HG02973 (cell line): ENCODE data around the gene ATP6V1G3.
"Not testable (repeated sequence)": the region's sequence is repeated elsewhere in the genome, so short reads cannot be mapped to it uniquely, and the experiment has no call there.

ENCODE experiments used
- ATAC-seq: cut with Tn5 transposase; IDR thresholded peaks from one replicate; pipeline ENCODE4 v1.9.1; 2021; ENCODE audit warnings: moderate library complexity; ENCODE audit not compliant: unreplicated experiment

ATP6V1G3 gene

GRCh38 chr1:198543670-198544260, 3.3 kb upstream of the ATP6V1G3 start:
- ATAC-seq, result peak; percentile 90

GRCh38 chr1:198542632-198543031, 2.2 kb upstream of the ATP6V1G3 start:
- no peak for ATAC-seq

- no peak for ATAC-seq
These were observed 1.3 kb upstream of the ATP6V1G3 start for GRCh38 chr1:198541737-198542136.

GRCh38 chr1:198538579-198539364, 1.7 kb downstream of the ATP6V1G3 start:
- ATAC-seq, result no peak

DNA sequence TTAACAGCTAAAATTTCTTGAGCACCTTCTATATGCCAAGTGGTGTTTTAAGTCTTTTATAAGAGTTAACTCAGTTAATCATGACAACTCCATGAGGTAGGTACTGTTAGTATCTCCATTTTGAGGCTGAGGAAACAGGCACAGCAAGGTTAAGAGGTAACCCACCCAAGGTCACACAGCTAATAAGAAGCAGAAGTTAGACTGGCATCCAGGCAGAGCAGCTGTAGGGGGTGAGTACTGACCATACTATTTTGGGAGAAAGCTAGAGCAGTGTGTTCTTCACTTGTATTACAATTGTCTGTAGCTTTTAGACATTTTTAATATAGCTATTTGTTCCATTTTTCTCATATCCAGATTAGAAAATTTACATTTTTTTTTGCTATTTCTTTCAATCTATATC, 4.8 kb downstream of the ATP6V1G3 start:
- ATAC-seq, result no peak

DNA sequence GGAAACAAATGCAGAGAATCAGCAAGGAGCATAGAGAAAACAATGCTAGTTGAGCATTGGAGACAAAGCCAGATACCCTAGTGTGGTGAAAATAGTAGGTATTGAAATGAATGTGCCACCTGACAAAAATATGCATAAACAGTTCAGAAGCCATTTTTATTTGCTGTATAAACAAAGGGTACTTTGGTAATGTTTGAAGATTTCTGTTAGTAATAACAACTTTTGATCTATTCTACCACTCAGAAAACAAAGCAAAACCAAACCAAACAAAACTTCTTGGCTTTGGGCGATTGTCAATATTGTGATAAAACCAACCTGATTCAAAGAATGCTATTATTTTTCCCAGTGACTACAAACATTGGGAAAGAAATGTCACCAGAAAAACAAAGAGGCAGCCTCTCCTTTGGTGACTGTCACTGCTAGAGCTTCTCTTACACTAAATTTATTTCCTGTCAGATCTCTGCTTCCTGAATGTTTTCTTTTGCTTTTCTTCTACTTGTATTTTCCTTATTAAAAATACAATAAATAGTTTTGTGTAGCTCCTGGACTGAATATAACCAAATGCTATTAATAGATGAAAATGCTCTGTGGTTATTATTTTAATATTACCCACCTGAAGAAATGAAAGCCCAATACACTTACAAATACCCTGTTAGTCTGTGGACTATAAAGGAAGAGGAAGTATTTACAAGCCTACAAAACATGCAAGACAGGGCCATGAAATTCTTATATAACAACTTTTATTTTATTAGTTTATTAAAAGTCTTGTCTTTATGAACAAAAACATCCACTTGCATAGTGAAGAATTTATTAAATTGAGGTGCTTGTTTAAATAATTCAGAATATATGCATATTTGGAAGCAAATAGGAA, 5.7 kb downstream of the ATP6V1G3 start:
- no peak for ATAC-seq

DNA sequence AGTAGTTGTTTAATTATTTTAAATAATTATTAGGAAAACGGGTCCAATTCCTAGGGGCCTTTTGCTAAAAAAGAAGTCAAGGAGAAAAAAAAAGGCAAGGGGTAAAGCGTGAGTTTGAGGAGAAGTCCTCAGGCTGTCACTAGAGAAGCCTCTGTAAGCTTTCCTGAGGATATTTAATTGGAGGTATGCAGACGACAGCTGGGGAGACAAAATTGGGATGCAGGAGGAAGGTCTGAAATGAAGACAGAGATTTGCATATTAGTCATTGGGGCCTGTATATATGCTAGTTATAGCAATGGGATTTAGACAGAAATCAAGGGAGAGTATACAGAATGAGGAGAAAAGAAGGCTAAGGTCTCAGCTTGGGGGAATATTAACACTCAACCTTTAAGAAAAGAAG, 8.6 kb downstream of the ATP6V1G3 start:
- ATAC-seq, result no peak

DNA sequence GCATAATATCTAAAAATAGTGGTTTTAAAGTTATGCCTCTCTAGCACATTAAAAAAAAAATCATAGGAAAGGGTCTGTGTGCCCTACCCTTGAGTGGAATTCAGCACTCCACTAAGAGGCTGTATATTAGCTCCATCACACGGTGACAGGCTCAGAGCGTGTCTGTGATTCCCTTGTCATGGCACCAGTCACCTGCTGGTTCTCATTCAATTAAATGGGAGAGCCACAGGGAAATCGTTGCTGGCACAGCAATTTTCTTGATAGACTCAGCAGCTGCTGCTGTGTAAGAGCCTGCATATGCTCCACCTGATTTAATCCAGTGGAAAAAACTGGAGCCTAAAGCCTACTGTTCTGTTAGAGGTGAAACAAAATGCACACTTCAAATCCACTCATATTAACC, 9.5 kb downstream of the ATP6V1G3 start:
- no peak for ATAC-seq

DNA sequence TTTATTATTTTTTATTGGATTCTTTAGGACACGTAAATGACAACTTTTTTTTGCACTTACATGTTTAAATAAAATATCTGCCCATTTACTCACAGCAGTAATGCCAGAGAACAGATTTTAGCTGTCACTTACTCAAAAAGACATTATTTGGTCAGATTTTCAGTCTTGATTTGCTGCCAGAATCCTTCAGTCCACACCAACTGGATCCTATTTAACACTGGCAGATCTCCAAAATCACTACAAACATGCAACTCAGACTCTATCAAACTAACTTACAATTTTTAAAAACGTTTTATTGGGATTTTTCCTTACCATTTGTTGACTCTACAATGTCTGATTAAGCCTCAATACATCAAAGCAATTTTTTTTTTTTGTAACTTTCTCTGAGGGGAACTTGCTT, 11.1 kb downstream of the ATP6V1G3 start:
- no peak for ATAC-seq

DNA sequence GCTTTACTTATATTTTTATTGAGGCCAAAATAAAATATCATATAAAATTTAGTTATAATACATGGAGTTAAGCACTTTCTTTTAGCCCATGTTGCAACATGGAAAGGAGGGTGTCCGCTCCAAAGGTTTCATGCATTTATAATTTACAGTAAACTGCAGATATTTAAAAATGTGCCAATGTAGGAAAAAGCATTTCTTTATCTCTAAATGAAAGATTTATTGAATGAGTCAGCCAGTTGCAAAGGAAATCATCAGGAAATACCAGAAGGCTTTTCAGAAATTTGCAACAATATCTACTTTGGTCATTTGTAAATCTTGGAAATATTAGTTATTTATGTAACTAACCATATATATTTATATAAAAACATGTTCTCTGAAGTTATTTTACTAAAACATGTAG, 12.1 kb downstream of the ATP6V1G3 start:
- ATAC-seq, result no peak

DNA sequence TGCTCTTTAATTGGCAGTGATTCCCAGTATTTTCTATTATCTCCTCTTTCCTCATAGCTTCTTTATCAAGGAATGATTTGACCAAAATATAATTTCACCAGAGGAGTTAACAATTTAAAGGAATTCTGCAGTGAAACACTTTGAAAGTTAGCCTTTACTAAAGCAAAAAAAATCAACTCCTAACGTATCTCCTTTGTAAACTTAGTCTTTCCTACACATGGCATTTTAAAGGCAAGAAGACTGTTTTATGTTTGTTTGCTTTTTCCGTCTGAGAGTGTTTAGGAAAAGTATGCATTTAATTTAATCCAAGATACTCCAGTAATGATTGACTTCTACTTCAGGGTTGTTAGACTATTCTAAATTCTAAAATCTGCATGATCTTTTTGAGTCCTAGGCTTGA, 15.9 kb downstream of the ATP6V1G3 start:
- ATAC-seq, result no peak

DNA sequence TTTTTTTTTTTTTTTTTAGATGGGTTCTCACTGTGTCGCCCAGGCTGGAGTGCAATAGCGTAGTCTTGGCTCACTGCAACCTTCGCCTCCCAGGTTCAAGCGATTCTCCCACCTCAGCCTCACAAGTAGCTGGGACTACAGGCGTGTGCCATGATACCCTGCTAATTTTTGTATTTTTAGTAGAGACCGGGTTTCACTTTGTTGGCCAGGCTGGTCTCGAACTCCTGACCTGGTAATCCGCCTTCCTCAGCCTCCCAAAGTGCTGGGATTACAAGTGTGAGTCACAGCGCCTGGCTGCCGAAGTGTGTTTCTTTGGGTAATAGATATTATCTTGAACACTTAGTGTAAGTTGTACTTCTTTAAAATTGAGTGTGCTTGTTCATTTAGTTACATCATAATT, 16.4 kb downstream of the ATP6V1G3 start:
- ATAC-seq, result not testable (repeated sequence)

GRCh38 chr1:198523182-198523950, 17.1 kb downstream of the ATP6V1G3 start:
- ATAC-seq, result no peak

DNA sequence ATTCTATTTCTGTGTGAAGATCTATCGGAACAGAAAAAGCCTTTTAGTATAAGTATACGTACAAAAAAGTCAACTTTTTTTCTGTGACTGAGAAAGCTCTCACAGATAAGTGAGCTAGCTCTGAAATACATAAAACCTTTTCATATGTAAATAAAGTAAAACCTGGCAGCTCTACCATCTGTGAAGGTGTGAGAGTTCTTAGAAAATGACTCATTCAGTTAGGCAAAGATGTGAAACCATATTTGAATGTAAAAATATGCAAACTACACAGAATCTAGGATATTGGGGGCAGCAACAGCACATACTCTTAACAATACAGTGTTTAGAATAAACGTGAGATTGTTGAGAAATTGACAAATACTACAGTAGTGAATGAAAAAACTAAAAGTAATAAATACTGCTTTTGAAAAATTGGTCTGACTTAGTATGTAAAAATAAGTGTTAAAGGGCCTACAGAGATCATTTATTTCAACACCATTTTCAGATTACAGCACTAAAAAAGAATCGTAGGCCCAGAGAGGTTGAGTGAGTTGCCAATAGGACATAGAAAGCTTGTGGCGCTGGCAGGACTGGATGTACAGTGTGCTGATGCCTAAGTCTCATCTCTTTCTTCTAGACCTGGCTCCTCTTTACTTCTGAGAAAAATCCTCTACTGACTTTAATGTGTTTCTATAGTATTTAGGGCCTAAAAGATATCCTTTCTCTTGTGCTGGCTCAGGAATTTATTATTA, 19.8 kb downstream of the ATP6V1G3 start:
- peak; percentile 92 for ATAC-seq

DNA sequence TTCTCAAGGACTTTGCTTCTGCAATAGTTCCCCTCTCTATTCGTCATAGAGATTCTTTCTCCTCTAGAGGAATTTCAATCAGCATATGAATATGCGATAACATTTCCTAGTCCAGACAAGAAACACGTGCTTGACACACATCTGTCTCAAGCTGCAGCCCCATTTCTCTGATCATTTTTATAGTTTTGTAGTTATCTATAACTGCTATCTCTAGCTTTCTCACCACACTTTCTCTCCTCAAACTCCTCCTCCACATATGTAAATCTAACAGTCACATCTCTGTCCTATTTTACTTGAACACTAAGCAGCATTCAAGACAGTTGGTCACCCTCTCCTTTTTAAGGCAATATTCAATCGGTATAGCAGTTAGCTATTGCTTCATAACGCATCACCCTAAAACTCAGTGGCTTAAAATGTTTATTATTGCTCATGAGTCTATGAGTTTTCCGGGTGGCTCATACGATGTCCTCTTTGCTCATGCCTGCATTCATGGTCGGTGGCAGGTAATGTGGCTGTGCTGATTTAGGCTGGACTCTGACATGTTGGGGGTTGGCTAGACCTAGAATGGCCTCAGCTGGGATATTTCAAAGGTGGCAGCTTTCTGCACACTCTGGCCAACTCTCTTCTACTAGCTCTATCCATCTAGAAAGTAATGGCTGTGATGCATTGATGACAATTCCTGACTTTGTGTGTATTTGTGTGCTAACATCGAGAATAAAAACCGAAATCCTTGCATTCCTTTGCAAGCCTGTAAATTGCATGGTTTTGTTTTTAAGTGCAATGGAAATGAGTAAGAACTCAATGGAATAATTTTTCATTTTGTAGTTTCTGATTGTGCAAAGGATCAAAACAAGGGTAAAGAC, 20.6 kb downstream of the ATP6V1G3 start:
- ATAC-seq, result no peak

- no peak for ATAC-seq
These were observed 22.8 kb downstream of the ATP6V1G3 start for GRCh38 chr1:198517623-198518199.

DNA sequence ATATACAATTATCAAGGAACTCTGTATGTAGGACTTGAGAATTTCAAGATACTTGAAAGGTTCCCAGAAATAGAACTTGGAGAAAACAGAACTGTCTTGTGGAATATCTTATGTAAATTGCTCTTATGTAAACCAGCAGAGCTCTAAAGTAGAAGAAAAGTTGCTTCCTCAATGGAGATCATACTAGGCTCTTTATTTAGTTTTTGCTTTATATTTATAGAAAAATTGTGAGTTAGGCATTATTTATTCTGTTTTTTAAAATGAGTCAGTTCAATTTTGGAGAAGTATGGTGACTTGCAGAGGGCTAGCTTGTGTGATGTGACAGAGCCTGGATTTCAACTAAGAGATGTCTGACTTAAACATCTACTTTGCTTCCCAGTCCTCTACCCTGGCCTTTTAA, 40.4 kb downstream of the ATP6V1G3 start:
- ATAC-seq, result no peak

GRCh38 chr1:198499588-198499987, 40.9 kb downstream of the ATP6V1G3 start:
- no peak for ATAC-seq

DNA sequence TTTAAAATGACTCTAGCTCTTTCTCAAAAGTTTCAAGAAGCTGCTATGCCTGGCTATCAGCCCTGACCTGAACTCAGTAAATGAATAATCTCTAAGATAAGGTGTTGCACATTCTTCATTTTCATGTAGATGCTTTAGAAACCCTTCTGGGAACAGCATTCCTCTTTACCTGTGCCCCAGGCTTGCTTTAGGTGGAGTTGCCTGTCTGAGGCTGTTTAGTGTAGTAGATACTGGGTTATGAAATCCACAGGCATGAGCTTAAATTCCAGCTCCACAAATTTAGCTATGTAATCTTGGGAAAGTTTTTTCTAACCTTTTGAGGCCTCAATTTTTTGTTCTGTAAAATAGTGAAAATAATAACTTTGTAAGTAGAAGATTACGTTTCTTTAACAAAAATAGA, 41.6 kb downstream of the ATP6V1G3 start:
- ATAC-seq, result no peak
